Measurements from ENCODE around the gene EFCAB6.

DNA sequence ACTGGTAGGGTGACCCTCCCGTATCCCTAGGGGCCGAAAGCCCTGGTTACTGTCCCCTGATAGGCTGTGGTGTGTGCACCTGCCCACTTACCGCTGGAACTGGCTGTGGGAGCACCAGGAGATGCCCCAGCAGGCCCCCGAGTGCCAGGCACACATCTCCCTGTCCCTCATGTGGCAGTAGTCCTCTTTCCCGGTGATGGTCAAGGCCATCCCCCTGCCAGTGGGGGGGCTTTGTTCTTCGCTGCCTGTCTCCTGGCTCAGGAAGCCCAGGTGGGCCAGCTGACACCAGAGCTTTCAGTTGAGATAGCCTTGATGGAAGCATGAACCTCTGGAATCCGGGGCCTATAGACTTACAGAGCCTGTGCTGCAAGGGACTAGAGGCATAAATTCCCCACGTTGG is 299.8 kb downstream of the EFCAB6 start:
- TF ChIP-seq EZH2 (IDR thresholded peaks at IDR 0.05; ENCODE audit: borderline replicate concordance, insufficient read depth, low read depth, low read length, poor library complexity, severe bottlenecking) = no peak
- TF ChIP-seq, protein P1, sequence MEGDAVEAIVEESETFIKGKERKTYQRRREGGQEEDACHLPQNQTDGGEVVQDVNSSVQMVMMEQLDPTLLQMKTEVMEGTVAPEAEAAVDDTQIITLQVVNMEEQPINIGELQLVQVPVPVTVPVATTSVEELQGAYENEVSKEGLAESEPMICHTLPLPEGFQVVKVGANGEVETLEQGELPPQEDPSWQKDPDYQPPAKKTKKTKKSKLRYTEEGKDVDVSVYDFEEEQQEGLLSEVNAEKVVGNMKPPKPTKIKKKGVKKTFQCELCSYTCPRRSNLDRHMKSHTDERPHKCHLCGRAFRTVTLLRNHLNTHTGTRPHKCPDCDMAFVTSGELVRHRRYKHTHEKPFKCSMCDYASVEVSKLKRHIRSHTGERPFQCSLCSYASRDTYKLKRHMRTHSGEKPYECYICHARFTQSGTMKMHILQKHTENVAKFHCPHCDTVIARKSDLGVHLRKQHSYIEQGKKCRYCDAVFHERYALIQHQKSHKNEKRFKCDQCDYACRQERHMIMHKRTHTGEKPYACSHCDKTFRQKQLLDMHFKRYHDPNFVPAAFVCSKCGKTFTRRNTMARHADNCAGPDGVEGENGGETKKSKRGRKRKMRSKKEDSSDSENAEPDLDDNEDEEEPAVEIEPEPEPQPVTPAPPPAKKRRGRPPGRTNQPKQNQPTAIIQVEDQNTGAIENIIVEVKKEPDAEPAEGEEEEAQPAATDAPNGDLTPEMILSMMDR (IDR thresholded peaks at IDR 0.05) = no peak
